ENCODE results near the gene FAM209B. TPM values are rescaled to one million over a fixed set of nuclear protein-coding genes. Genes with fewer than 3 reads are reported as not detected.

Gene FAM209B
- total and polyA plus RNA-seq, 9 of the 15 experiments (the other 6 are each of a cell fraction or from before 2014, with no cell fraction given) = 0.34 to 0.40 (median 0.36) TPM; not detected in 6

GRCh38 chr20:56552911-56553629, 20.0 kb downstream of the FAM209B start:
- 2% methylated on average over 8 of the region's 8 CpGs for WGBS (ENCODE audit: insufficient coverage, low coverage, missing lambda C conversion rate)
- H4K20me1 ChIP-seq (replicated peaks; ENCODE audit: control insufficient read depth, insufficient read depth, low read length) = no peaks in the 10 kb centered on the region
- no peaks in the 10 kb centered on the region for H3K9me3 ChIP-seq (replicated peaks; ENCODE audit: control insufficient read depth, insufficient read depth, low read depth, low read length)
- DNase-seq (ENCODE audit: extremely low read depth in 1 of 4, low spot score in 3 of 4) = no peak
- no TSS peak for BruUV-seq (replicated peaks)
- no peak overlapping the region for H2AFZ ChIP-seq (ENCODE audit: low read depth, low read length)
- H3K27me3 ChIP-seq (ENCODE audit: control insufficient read depth in 2 of 2, insufficient read depth in 2 of 2, low read length in 2 of 2) = peaks cover 8 to 21% of the 10 kb centered on the region in 2 experiments; a peak in 4 of 5 replicates
- H3K36me3 ChIP-seq (ENCODE audit: control insufficient read depth, insufficient read depth, low read length) = no peaks in the 10 kb centered on the region
- POLR2A ChIA-PET = no interaction called here
- intact Hi-C loops (cut with micrococcal nuclease) (loop anchor here (5.0 to 10.0 kb wide), 2 partner anchors 494 to 792 kb away; no protein-coding TSS in a partner anchor), in situ Hi-C loops (cut with MboI) (no loop called here)
- H3K4me2 ChIP-seq (ENCODE audit: insufficient read depth, low read length) = no peak overlapping the region
- H3K4me1 ChIP-seq (replicated peaks in 1 of 2; ENCODE audit: control insufficient read depth in 2 of 2, insufficient read depth in 2 of 2, low read length in 2 of 2) = peaks cover 0 to 6% of the 10 kb centered on the region in 2 experiments; a peak in 1 of 5 replicates
- CTCF ChIA-PET (ENCODE audit: low intra/inter-chr PET ratio) = no interaction called here
- no peak overlapping the region for H3K4me3 ChIP-seq
- FAIRE-seq = no peak
- H3K27ac ChIP-seq (ENCODE audit: extremely low read depth, low read depth, low read length) = no peak overlapping the region
- no peak for TF ChIP-seq ZNF408 (CRISPR knock-in tag; IDR thresholded peaks at IDR 0.05; ENCODE audit: low read depth)
- TF ChIP-seq KLF13 (tag; IDR thresholded peaks at IDR 0.05; ENCODE audit: borderline replicate concordance, low read depth) = no peak
- TF ChIP-seq PHTF2 (CRISPR knock-in tag; IDR thresholded peaks at IDR 0.05) = no peak
- no peak for TF ChIP-seq CHCHD3 (CRISPR knock-in tag; IDR thresholded peaks at IDR 0.05)
- TF ChIP-seq GABPA (tag; conservative IDR thresholded peaks at IDR 0.05; ENCODE audit: low read depth) = no peak
- no peak for TF ChIP-seq ZNF583 (CRISPR knock-in tag; IDR thresholded peaks at IDR 0.05)
- no peak for TF ChIP-seq GABPB2 (CRISPR knock-in tag; conservative IDR thresholded peaks at IDR 0.05)
- no peak for TF ChIP-seq IRF9 (tag; IDR thresholded peaks at IDR 0.05)
- TF ChIP-seq BRD9 (IDR thresholded peaks at IDR 0.05; ENCODE audit: low read depth, partially characterized antibody) = no peak
- no peaks in the 10 kb centered on the region for H3K79me2 ChIP-seq (ENCODE audit: control insufficient read depth, insufficient read depth, low read length)
- no peak for ATAC-seq
- no peak overlapping the region for H3K9ac ChIP-seq (ENCODE audit: insufficient read depth in 1 of 2, low read depth in 2 of 2, low read length in 2 of 2)
- no peaks in the 10 kb centered on the region for H3K9me1 ChIP-seq (ENCODE audit: control insufficient read depth, insufficient read depth, low read length)

Data from K562 (cell line).